Ectodermal cell (in vitro differentiated cells): Measurements from ENCODE around the gene KLF16.
"Not testable (repeated sequence)": the region's sequence is repeated elsewhere in the genome, so short reads cannot be mapped to it uniquely, and the experiment has no call there.

ENCODE experiments used
- H3K27ac ChIP-seq: 2 replicates; pipeline ENCODE4 v1.7.0; 2013; ENCODE audit warnings: mild to moderate bottlenecking, low read depth, low read length; ENCODE audit not compliant: insufficient read depth, poor library complexity, severe bottlenecking
- H3K27me3 ChIP-seq: 2 replicates; pipeline ENCODE4 v1.7.0; 2013; ENCODE audit warnings: mild to moderate bottlenecking, low read length; ENCODE audit not compliant: insufficient read depth, control insufficient read depth, poor library complexity, severe bottlenecking
- H3K36me3 ChIP-seq: one replicate; pipeline ENCODE4 v1.7.0; 2013; ENCODE audit warnings: low read length; ENCODE audit not compliant: control insufficient read depth, insufficient read depth
- H3K4me1 ChIP-seq: one replicate; pipeline ENCODE4 v1.7.0; 2013; ENCODE audit warnings: low read length; ENCODE audit not compliant: control insufficient read depth, insufficient read depth
- H3K4me3 ChIP-seq: 2 replicates; pipeline ENCODE4 v1.7.0; 2013; ENCODE audit warnings: low read depth, low read length, control low read depth; ENCODE audit not compliant: insufficient read depth
- H3K9me3 ChIP-seq: 2 replicates; pipeline ENCODE4 v1.7.0; 2013; ENCODE audit warnings: mild to moderate bottlenecking, low read length, moderate library complexity; ENCODE audit not compliant: control insufficient read depth
- WGBS, 2 experiments: methylation state at CpG; one replicate each; pipeline ENCODE4 v1.1.7; 2013; ENCODE audit warnings: missing lambda C conversion rate in 2 of 2; 5-methylcytosine and 5-hydroxymethylcytosine counted together

KLF16 gene

DNA sequence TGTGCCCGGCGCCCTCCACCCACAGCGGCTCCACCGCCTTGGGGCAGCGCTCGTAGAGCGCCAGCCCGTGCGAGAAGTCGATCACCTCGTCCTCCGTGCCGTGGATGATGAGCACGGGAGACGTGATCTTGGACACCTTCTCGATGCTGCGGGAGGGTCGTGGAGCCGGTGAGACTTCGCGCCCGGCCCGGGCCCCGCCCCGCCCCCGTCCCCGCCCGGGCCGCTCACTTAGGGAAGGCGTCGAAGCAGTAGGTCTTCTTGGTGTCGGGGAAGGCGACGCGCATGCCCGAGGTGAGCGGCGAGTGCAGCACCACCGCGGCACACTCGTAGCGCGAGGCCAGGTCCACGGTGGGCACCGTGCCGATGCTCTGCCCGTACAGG, 13.9 kb upstream of the KLF16 start:
- not testable (repeated sequence) for H3K27me3 ChIP-seq, H3K27ac ChIP-seq, H3K4me3 ChIP-seq, H3K36me3 ChIP-seq, H3K9me3 ChIP-seq
- peaks cover 18% of the 10 kb centered on the region for H3K4me1 ChIP-seq
- 19 to 23% methylated on average over 35 to 40 of the region's 47 CpGs for WGBS, 2 experiments

GRCh38 chr19:1876496-1877279, 13.3 kb upstream of the KLF16 start:
- Histone ChIP-seq H3K4me1 (peaks cover 13% of the 10 kb centered on the region), H3K27ac (peak overlapping the region; percentile 56), H3K4me3 (peak overlapping the region; percentile 57)
- H3K36me3 ChIP-seq, H3K9me3 ChIP-seq, H3K27me3 ChIP-seq: not testable (repeated sequence)
- 8 to 9% methylated on average over 37 to 40 of the region's 53 CpGs for WGBS, 2 experiments

DNA sequence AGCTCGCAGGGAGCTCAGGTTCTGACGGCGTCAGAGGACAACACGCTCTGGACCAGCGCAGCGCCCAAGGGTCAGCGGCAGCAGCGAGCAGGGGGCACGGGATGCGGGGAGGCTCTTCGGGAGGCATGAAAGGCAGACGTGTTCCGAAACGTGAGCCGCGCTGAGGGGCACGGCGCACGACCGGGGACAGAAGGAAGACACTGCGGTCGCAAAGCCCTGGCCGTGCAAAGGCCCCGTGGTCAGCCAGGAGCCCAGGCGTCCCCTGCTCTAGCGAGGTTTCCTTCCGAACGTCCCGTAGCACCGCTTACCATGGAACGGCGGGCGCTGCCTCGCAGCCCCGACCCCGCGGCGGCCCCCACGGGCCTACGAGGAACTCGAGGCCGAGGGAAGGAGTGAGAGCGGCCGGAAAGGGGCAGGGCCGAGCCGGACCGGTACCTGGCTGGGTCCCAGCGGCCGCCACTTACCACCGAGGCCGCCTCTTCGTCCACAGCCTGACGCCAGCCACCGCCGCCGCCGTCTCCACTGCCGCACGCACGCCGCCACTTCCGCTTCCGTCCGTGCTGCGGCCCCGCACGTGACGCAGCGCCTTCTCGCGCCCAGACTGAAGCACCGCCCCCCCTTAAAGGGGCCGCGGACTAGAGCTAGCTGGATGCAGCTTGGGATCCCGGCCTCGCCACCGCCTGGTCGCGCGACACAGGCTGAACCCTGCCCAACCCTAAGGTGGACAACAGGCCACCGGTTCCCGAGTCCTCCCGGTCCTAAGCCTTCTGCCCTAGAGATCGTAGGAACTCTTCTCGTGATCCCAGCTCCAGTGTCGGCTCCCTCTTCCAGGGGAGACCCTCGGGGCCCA, 12.5 kb upstream of the KLF16 start:
- Histone ChIP-seq H3K36me3 (no peaks in the 10 kb centered on the region), H3K27me3 (peaks cover 4% of the 10 kb centered on the region), H3K4me1 (peaks cover 12% of the 10 kb centered on the region), H3K4me3 (peak overlapping the region; percentile 57), H3K27ac (peak overlapping the region; percentile 56), H3K9me3 (no peaks in the 10 kb centered on the region)
- 0% methylated on average over 87 of the region's 87 CpGs for WGBS, 2 experiments

- not testable (repeated sequence) for H3K27ac ChIP-seq, H3K36me3 ChIP-seq, H3K9me3 ChIP-seq, H3K27me3 ChIP-seq
- 4 to 5% methylated on average over 11 of the region's 11 CpGs for WGBS, 2 experiments
- Histone ChIP-seq H3K4me3 (peak overlapping the region; percentile 57), H3K4me1 (peaks cover 12% of the 10 kb centered on the region)
Observed at GRCh38 chr19:1875265-1875645, 11.9 kb upstream of the KLF16 start.

GRCh38 chr19:1874554-1875185, 11.3 kb upstream of the KLF16 start:
- Histone ChIP-seq H3K4me1 (peaks cover 12% of the 10 kb centered on the region), H3K36me3 (no peaks in the 10 kb centered on the region), H3K27ac (no peak overlapping the region), H3K4me3 (peak overlapping the region; percentile 57), H3K9me3 (no peaks in the 10 kb centered on the region), H3K27me3 (peaks cover 4% of the 10 kb centered on the region)
- 46 to 49% methylated on average over 14 to 15 of the region's 16 CpGs for WGBS, 2 experiments

GRCh38 chr19:1873524-1874473, 10.4 kb upstream of the KLF16 start:
- 92 to 93% methylated on average over 29 of the region's 29 CpGs for WGBS, 2 experiments
- H3K36me3 ChIP-seq, result no peaks in the 10 kb centered on the region

GRCh38 chr19:1872807-1873523, 9.6 kb upstream of the KLF16 start:
- peaks cover 12% of the 10 kb centered on the region for H3K4me1 ChIP-seq
- H3K36me3 ChIP-seq, result no peaks in the 10 kb centered on the region
- WGBS, 2 experiments, result 93 to 95% methylated on average over 25 of the region's 25 CpGs
- no peak overlapping the region for H3K4me3 ChIP-seq
- H3K9me3 ChIP-seq, result no peaks in the 10 kb centered on the region
- H3K27ac ChIP-seq, result no peak overlapping the region
- H3K27me3 ChIP-seq, result peaks cover 4% of the 10 kb centered on the region

More at GRCh38 chr19:1873524-1874473, 10.4 kb upstream of the KLF16 start:
- no peak overlapping the region for H3K4me3 ChIP-seq
- peaks cover 4% of the 10 kb centered on the region for H3K27me3 ChIP-seq
- H3K27ac ChIP-seq, result no peak overlapping the region
- no peaks in the 10 kb centered on the region for H3K9me3 ChIP-seq
- peaks cover 12% of the 10 kb centered on the region for H3K4me1 ChIP-seq

GRCh38 chr19:1871630-1872029, 8.3 kb upstream of the KLF16 start:
- no peak overlapping the region for H3K27ac ChIP-seq
- no peak overlapping the region for H3K4me3 ChIP-seq
- H3K27me3 ChIP-seq, result peaks cover 1% of the 10 kb centered on the region
- peaks cover 12% of the 10 kb centered on the region for H3K4me1 ChIP-seq
- no peaks in the 10 kb centered on the region for H3K9me3 ChIP-seq
- 95 to 96% methylated on average over 13 of the region's 13 CpGs for WGBS, 2 experiments
- no peaks in the 10 kb centered on the region for H3K36me3 ChIP-seq

DNA sequence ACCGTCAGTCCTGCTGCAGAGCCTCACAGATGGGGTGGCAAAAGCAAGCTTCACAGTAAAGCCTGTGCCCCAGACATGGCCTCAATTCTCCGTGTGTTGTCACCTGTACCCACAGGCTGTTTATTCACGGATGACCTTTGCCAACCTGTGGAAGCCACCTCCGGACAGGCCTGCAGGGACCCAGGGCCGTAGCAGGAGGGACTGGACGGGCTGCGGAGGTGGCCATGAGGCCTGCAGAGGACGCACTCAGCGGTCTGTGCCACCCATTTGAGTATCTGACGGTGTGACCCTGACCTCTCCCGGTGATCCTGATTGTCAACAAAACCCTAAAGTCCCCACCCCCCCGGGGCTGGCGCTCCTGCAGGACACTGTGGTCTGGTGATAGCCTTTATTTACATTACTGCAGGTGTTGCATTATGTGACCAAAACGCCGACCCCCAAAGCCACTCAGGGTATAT, 7.8 kb upstream of the KLF16 start:
- no peaks in the 10 kb centered on the region for H3K27me3 ChIP-seq
- peaks cover 12% of the 10 kb centered on the region for H3K4me1 ChIP-seq
- no peak overlapping the region for H3K4me3 ChIP-seq
- no peaks in the 10 kb centered on the region for H3K9me3 ChIP-seq
- WGBS, 2 experiments, result 93 to 95% methylated on average over 15 of the region's 15 CpGs
- no peaks in the 10 kb centered on the region for H3K36me3 ChIP-seq
- H3K27ac ChIP-seq, result no peak overlapping the region
